Body of pancreas (tissue), 4 donors: ENCODE measurements around the gene RTF1. TPM values are rescaled to one million over a fixed set of nuclear protein-coding genes. Genes with fewer than 3 reads are reported as not detected.

Experiments
- ATAC-seq: fragments of 150-250 bp; one replicate; pipeline ENCODE4 v1.9.1; 2016
- DNase-seq, 4 donors: peaks; one replicate each; pipeline ENCODE4 v3.0.0-alpha.2; 2019
- H3K27ac ChIP-seq, 4 donors: fragments of 200-600 bp; sonication (generic); 1 replicate in 3 of 4; 2 replicates in 1 of 4; pipeline versions ENCODE4 v1.5.1 to v1.6.1; 2016 to 2019; ENCODE audit warnings: mild to moderate bottlenecking in 1 of 4, mixed read lengths in 1 of 4, moderate library complexity in 1 of 4
- H3K27me3 ChIP-seq, 2 donors: fragments of 200-600 bp; sonication (generic); one replicate each; pipeline ENCODE4 v1.6.0; 2016; ENCODE audit warnings: mild to moderate bottlenecking in 1 of 2
- H3K36me3 ChIP-seq, 2 donors: fragments of 200-600 bp; sonication (generic); replicated peaks in 1 of 2; 2 replicates each; pipeline ENCODE4 v1.5.1; 2016; ENCODE audit warnings: low read depth in 2 of 2; ENCODE audit not compliant: insufficient read depth in 1 of 2
- H3K4me1 ChIP-seq: fragments of 200-600 bp; sonication (generic); one replicate; pipeline ENCODE4 v1.6.0; 2016
- H3K4me3 ChIP-seq, 2 donors: fragments of 200-600 bp; sonication (generic); 1 replicate in 1 of 2; 2 replicates in 1 of 2; pipeline ENCODE4 v1.5.1; 2016 to 2019
- H3K9me3 ChIP-seq, 3 donors: fragments of 200-600 bp; sonication (generic); 1 replicate in 2 of 3; 2 replicates in 1 of 3; pipeline ENCODE4 v1.5.1; 2016
- POLR2A ChIP-seq, 3 donors: fragments of 450-650 bp; IDR thresholded peaks; one replicate each; pipeline ENCODE4 v1.6.1; 2016; ENCODE audit warnings: antibody characterized with exemption in 3 of 3, mild to moderate bottlenecking in 2 of 3
- WGBS, 2 donors: methylation state at CpG; one replicate each; pipeline ENCODE4 v1.1.5; 2017; 5-methylcytosine and 5-hydroxymethylcytosine counted together
- intact Hi-C: fragments of 100-400 bp; cut with DNase I; formaldehyde crosslinking; loops from one replicate; pipeline ENCODE4 v1.15.1; 2023
- total RNA-seq, 2 donors: library from RNA; depleted of rRNA; stranded (reverse); fragments of >200 nt; gene quantifications; one replicate each; pipeline ENCODE4 v1.1.0, GENCODE V29; 2016
- TF ChIP-seq, protein P1 (sequence below), 7 experiments: fragments of 450-650 bp in 4 of 7; fragments of 200-600 bp in 3 of 7; sonication (generic) in 3 of 7; IDR thresholded peaks; one replicate each; pipeline ENCODE4 v1.5.1; 2016 to 2019; ENCODE audit warnings: antibody characterized with exemption in 7 of 7

The RTF1 gene
- total RNA-seq, 2 donors from 2014 or later = 10.9 to 22.1 TPM

DNA sequence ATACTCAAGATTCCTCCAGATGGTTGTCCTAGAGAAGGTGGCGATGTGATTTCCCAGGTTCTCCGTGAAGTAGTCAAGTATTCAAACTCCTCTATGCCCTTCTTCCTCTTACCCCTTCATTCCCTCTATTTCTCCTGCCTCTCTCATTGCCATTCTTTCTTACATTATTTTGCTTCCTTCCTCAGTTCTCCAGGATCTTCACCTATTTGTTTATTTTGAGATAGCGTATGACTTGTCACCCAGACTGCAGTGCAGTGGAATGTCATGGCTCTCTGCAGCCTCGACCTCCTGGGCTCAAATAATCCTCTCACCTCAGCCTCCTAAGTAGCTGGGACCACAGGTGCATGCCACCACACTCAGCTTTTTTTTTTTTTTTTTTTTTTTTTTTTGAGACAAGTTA lies 75.0 kb downstream of the RTF1 start:
- DNase-seq (no peak), ATAC-seq (no peak)
- no peak overlapping the region for H3K27ac ChIP-seq
- H3K27me3 ChIP-seq = no peaks in the 10 kb centered on the region
- no peaks in the 10 kb centered on the region for H3K9me3 ChIP-seq
- WGBS, 2 donors = 79 to 84% methylated on average over 4 of the region's 4 CpGs
- TF ChIP-seq, protein P1, sequence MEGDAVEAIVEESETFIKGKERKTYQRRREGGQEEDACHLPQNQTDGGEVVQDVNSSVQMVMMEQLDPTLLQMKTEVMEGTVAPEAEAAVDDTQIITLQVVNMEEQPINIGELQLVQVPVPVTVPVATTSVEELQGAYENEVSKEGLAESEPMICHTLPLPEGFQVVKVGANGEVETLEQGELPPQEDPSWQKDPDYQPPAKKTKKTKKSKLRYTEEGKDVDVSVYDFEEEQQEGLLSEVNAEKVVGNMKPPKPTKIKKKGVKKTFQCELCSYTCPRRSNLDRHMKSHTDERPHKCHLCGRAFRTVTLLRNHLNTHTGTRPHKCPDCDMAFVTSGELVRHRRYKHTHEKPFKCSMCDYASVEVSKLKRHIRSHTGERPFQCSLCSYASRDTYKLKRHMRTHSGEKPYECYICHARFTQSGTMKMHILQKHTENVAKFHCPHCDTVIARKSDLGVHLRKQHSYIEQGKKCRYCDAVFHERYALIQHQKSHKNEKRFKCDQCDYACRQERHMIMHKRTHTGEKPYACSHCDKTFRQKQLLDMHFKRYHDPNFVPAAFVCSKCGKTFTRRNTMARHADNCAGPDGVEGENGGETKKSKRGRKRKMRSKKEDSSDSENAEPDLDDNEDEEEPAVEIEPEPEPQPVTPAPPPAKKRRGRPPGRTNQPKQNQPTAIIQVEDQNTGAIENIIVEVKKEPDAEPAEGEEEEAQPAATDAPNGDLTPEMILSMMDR (IDR thresholded peaks at IDR 0.05) = no peak
- no peak for TF ChIP-seq POLR2A (IDR thresholded peaks at IDR 0.05)
- H3K36me3 ChIP-seq = no peaks in the 10 kb centered on the region
- no peak overlapping the region for H3K4me3 ChIP-seq
- peaks cover 39% of the 10 kb centered on the region for H3K4me1 ChIP-seq
- intact Hi-C loops = no loop called here

DNA sequence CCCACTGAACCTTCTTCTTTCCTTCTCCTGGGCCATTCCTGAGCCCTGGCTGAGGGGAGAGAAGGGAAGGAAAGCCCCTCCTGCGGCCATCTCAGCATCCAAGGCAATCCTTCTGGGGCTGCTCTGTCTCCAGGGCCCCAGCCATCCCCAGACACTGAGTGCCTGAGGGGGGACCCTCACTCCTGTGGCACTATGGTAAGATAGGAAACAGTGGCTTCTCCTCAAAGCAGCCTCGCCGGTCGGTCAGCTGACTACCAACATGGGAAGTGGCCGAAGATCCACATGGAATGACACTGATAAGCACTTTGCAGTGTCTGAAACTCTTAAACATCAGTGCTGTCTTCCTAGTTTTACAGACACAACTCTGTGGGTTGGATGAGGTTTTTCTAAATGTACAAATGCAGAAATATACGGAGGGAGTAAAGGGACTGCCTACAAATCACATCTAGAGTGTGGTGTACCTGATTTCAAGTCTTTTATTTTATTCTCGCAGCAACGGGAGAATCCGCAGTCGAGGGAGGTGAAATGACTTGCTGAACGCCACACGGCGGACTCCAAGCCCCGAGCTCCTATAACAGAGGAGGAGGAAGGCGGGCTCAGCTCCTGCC lies 75.8 kb downstream of the RTF1 start:
- Histone ChIP-seq H3K9me3 (no peaks in the 10 kb centered on the region), H3K36me3 (no peaks in the 10 kb centered on the region), H3K4me3 (peak overlapping the region in 1 of 2 donors; percentile 29), H3K4me1 (peaks cover 39% of the 10 kb centered on the region), H3K27ac (peak overlapping the region in 3 of 4 donors; percentile 39 to 60 (median 49)), H3K27me3 (no peaks in the 10 kb centered on the region)
- TF ChIP-seq, protein P1 (IDR thresholded peaks at IDR 0.05) = no peak
- TF ChIP-seq POLR2A (IDR thresholded peaks at IDR 0.05) = no peak
- DNase-seq = no peak
- intact Hi-C loops = no loop called here
- 6 to 12% methylated on average over 10 to 15 of the region's 15 CpGs for WGBS, 2 donors
- ATAC-seq = no peak

DNA sequence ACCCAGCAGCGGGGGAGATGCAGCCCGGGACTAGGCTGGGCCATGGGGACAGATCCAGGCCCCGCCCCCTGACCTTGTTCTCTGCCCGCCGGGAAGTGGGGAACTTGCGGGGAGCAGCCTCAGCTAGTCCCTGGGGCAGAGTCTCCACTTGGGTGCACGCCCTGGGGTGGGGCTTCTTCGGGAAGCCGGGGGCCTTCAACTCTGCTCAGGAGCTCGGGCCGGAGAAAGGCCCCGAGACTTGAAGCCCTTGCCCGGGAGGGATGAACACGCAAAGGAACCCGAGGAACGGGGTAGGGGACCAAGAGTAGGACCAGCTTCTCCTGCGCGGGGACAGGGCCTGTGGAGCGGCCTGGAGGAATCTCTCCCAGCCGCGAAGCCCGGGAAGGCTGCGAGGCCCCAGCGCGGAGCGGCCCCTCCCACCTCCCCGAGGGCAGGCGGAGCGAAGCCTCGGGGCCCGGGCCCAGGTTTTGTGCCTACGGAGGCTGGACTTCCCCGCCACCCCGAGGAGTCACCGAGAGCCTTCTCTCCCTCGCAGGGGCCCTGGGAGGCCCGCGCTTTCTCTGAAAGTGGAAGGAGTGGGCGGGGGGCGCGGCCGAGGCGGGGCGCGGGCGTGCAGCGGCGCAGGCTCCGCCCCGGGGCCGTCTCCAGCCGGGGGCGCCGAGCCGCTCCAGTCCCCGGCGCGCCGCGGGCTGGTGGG lies 76.5 kb downstream of the RTF1 start, which contains the start of gene ITPKA:
Gene ITPKA, plus strand, starts transcription at position 670 of the 697 bp plus-strand sequence. CDS start 54 bp downstream, outside the sequence.
- H3K4me1 ChIP-seq = peaks cover 39% of the 10 kb centered on the region
- DNase-seq (peak; percentile 69 to 85 (median 81)), ATAC-seq (peak; percentile 63)
- WGBS, 2 donors = 0 to 2% methylated on average over 11 to 49 of the region's 60 CpGs
- H3K4me3 ChIP-seq = peak within 1 kb of the TSS; percentile 29 to 37
- intact Hi-C loops = no loop called here
- H3K27ac ChIP-seq = peak within 1 kb of the TSS in 3 of 4 donors; percentile 39 to 60 (median 49)
- TF ChIP-seq, protein P1 (IDR thresholded peaks at IDR 0.05) = peak in 1 of 7 experiments; percentile 3
- TF ChIP-seq POLR2A (IDR thresholded peaks at IDR 0.05) = peak in 2 of 3 donors; percentile 21 to 27
- no peaks in the 10 kb centered on the region for H3K36me3 ChIP-seq
- H3K9me3 ChIP-seq = no peaks in the 10 kb centered on the region
- H3K27me3 ChIP-seq = no peaks in the 10 kb centered on the region

DNA sequence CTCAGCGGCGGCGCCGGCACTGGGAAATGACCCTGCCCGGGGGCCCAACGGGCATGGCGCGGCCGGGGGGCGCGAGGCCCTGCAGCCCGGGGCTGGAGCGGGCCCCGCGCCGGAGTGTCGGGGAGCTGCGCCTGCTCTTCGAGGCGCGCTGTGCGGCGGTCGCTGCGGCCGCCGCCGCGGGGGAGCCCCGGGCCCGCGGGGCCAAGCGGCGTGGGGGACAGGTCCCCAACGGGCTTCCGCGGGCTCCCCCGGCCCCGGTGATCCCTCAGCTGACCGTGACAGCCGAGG lies 77.0 kb downstream of the RTF1 start:
- WGBS, 2 donors = 0% methylated on average over 5 of the region's 41 CpGs; no CpG with 5 or more reads in 1 of the 2 donors
- H3K27me3 ChIP-seq = no peaks in the 10 kb centered on the region
- ATAC-seq = peak; percentile 33

More for the DNA sequence above, 77.0 kb downstream of the RTF1 start:
- Histone ChIP-seq H3K9me3 (no peaks in the 10 kb centered on the region), H3K4me3 (no peak overlapping the region), H3K36me3 (no peaks in the 10 kb centered on the region), H3K27ac (no peak overlapping the region), H3K4me1 (peaks cover 39% of the 10 kb centered on the region)
- intact Hi-C loops = no loop called here
- DNase-seq = no peak
- no peak for TF ChIP-seq POLR2A (IDR thresholded peaks at IDR 0.05)
- TF ChIP-seq, protein P1 (IDR thresholded peaks at IDR 0.05) = no peak
